Measurements from ENCODE around the gene PTEN.
"Not testable (repeated sequence)": the region's sequence is repeated elsewhere in the genome, so short reads cannot be mapped to it uniquely, and the experiment has no call there.

PTEN gene

GRCh38 chr10:87846023-87846422 lies 17.4 kb upstream of the PTEN start:
- DNase-seq: no peak

GRCh38 chr10:87846711-87847110 lies 16.7 kb upstream of the PTEN start:
- not testable (repeated sequence) for DNase-seq

DNA sequence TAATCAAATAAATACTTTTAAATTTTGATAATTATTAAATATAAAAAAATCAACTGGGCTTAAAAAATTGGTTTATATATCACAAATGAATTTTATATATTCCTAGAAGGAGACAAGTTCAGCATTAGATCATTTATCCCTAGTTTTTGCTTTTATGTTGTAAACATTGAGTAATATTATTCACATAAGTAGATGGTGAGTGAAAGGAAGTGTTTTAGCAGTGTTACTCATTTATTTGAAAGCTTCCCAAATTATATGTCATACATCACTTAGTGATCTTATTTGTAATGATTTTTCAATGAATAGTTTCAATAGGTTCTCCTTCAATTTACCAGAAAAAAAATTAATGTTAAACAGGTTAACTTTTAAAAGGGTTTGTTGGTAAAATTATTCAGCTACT lies 15.9 kb upstream of the PTEN start:
- no peak for DNase-seq

DNA sequence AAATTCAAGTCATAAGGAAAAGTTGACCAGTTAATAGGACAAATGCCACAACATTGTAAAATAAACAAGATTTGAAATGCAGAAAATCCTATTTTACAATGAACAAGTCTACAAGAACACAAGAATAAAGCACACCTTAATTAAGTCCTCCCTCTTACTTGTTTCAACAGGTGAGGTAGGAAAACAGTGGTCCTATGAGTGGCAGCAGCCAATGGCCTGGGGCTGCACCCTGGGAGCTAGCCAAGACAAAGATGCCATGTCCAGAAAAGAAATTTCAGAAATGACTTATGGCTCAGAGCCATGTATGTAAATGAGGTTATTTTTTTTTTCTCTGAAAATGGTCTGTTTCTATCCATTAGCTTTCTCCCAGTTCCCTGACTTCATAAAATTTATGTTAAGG lies 14.4 kb upstream of the PTEN start:
- DNase-seq: no peak

DNA sequence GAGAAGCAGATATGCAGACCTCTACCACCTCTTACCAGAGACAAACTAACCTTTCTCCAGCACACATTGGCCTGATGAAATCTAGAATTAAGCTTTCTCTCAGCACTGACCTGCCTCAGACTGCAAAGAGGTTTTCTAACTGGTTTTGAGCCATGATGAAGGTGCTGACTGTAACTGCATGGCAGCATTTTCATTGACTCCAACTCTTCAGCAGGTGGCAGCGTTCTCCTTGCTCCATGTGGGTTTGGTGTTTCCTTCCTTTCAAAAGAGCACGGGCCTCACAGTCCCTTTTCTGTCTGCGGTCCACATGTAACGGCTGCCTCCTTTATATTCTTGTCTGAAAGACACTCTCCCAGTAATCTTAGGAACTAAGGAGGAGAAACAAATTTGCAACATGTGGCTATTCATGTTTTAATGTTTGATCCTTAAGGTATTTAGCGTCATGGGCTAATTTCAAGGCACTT lies 12.7 kb upstream of the PTEN start:
- DNase-seq: peak in 3 of 5 experiments; percentile 19 to 77 (median 26)

- no peak for DNase-seq
Observed at GRCh38 chr10:87852089-87852488, 11.3 kb upstream of the PTEN start.

DNA sequence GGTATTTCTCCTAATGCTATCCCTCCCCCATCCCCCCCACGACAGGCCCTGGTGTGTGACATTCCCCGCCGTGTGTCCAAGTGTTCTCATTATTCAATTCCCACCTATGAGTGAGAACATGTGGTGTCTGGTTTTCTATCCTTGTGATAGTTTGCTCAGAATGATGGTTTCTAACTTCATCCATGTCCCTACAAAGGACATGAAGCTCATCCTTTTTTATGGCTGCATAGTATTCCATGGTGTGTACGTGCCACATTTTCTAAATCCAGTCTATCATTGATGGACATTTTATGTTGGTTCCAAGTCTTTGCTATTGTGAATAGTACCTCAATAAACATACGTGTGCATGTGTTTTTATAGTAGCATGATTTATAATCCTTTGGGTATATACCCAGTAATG lies 8.2 kb upstream of the PTEN start:
- not testable (repeated sequence) for DNase-seq

- peak in 1 of 5 experiments; percentile 17 for DNase-seq
Observed at GRCh38 chr10:87855665-87856064, 7.8 kb upstream of the PTEN start.

DNA sequence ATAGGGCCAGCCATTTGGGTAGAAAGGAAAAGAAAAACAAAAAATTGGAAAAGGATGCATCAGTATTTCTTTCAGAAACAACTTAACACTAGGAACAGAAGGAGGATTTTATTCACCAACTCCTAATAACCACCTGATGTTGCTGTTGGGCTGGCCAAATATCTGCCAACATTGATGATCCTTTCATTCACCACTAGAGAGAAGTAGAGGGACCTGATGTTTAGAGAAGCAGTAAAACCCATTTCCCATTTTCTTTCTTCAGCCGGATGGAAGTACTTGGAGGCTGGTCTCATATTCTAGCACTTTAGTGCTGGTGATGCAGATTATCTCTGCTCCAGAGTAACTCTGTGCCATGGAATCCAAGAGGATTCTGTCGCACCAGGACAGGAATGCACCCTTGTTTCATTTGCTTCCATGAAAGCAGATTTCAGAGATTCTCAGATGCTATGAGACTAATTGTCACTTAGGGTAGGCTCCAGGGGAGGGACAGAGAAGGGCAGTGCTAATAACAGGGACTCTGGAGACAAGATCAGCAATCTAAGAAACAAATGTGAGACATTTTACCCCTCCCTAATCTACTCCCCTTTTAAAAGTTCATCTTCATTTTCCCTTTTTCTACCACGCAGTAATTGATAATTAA lies 3.1 kb upstream of the PTEN start:
- DNase-seq: peak in 2 of 5 experiments; percentile 24 to 68

GRCh38 chr10:87860816-87861403 lies 2.5 kb upstream of the PTEN start:
- no peak for DNase-seq

DNA sequence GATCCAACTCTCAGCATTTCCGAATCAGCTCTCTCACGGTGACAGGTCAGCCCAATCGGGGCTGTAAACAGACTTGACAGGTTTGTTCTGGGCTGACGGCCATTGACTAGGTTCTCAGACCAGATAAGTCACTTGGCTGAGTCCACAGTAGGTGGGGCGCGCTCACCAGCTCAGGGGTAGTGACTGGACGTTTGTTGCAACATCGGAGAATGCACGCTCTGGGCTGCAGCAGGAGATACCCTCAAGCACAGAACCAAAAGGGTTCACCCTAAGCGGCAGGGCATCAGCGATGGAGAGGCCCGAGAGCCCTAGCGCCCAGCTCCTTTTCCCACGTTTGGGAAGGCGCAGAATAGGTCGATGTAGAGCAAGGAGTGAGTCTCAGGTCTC lies 1.9 kb upstream of the PTEN start:
- DNase-seq: no peak

- DNase-seq: peak; percentile 78 to 99 (median 90)
Observed at GRCh38 chr10:87861953-87862678, 1.3 kb upstream of the PTEN start.

DNA sequence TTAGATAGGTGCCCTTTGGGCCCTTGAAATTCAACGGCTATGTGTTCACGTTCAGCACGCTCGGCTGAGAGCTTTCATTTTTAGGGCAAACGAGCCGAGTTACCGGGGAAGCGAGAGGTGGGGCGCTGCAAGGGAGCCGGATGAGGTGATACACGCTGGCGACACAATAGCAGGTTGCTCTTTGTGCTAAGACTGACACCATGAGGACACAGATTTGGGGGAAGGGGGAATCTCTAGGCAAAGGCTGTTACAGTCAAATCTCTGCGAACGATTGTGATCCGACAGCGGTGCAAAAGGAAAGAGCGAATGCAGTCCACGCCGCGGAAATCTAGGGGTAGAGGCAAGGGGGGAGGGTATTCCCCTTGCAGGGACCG lies 759 bp upstream of the PTEN start:
- DNase-seq: peak in 3 of 5 experiments; percentile 41 to 90 (median 66)

DNA sequence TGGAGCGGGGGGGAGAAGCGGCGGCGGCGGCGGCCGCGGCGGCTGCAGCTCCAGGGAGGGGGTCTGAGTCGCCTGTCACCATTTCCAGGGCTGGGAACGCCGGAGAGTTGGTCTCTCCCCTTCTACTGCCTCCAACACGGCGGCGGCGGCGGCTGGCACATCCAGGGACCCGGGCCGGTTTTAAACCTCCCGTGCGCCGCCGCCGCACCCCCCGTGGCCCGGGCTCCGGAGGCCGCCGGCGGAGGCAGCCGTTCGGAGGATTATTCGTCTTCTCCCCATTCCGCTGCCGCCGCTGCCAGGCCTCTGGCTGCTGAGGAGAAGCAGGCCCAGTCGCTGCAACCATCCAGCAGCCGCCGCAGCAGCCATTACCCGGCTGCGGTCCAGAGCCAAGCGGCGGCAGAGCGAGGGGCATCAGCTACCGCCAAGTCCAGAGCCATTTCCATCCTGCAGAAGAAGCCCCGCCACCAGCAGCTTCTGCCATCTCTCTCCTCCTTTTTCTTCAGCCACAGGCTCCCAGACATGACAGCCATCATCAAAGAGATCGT lies 598 bp downstream of the PTEN start:
- DNase-seq: peak in 3 of 5 experiments; percentile 16 to 57 (median 23)

DNA sequence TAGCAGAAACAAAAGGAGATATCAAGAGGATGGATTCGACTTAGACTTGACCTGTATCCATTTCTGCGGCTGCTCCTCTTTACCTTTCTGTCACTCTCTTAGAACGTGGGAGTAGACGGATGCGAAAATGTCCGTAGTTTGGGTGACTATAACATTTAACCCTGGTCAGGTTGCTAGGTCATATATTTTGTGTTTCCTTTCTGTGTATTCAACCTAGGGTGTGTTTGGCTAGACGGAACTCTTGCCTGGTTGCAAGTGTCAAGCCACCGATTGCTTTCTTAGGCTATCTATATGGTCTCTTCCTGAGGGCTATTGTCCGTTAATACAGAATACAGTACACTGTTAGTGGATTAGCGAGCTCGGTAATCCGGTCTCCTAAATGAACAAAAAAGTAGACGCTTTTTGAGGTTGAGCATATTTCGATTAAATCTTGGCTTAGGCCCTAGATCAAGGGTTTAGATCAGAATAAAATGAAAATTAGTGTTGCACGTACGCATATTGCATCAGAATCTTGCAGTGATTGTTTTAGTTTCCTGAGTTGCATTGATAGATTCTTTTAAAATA lies 1.2 kb downstream of the PTEN start:
- DNase-seq: peak in 1 of 5 experiments; percentile 18

DNA sequence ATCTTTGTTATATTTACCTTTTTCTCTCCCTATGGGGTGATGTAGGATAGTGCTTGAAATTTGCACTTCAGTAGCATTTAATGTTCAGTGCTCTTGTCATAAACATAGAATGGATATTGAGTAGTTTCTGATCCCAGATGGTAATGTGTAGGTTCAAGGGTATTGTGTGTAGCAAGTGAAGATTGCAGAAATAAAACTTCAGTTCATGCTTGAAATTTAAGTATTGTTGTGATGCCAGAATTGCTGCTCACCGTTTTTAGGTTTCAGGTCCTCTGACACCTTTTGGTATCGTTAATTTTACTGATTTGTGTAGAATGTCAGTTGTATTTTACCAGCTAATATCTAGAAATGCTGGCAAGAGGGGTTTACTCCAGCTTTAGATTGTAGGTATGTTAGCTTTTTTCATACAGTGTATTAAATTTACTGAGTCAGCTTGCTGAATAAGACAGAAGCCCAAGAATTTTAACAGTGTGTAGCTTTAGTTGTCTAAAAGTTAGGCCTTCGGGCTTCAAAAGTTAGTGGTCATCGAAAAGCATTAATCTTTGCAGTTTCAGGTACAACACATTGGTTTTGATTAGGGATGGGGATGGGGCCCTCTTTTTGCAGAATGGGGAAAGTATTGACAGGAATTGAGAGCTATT lies 1.9 kb downstream of the PTEN start:
- DNase-seq: no peak

DNA sequence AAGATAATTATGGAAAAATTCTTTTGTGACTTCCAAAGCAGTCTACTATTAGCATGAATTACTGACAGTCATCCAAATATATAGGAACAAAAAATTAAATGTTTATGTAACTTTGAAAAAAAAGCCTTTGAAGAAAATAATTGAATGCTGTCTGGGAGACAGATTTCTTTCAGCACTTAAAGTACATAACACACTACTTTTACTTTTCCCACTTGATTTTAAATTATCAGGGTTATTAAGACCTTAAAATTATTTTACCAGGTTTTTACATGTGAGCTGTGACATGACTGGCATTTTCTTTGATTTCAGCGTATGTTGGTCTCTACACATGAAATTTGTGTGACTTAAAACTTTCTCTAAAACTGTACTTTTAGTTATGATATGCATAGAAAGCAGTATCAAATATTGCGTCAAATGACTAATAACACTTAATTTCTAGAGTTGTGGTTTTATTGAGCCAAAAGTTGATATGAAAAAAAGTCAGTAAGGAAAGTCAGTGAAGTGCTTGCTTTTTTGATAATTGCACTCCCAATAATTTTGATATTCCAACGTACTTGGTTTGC lies 3.1 kb downstream of the PTEN start:
- peak in 1 of 5 experiments; percentile 17 for DNase-seq

- DNase-seq: no peak
Observed at GRCh38 chr10:87867453-87867852, 4.0 kb downstream of the PTEN start.

DNA sequence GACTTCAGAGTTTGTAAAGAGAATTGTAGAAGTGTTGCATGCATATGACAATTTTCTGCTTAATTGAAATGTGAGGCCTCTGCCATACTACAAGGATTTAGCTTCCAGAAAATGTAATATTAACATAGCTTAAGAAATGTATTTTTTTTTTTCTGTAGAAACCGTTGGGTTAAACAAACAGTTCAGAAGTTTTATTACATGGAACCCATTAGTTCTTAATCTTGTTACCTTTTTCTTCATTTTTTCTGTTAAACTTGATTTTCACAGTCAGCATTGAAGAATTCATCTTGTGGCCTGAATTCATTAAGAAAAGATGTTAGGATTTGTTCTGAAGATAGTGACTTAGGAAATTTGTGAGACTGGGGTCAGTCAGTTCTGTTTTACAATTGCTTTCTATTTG lies 4.9 kb downstream of the PTEN start:
- no peak for DNase-seq

GRCh38 chr10:87869139-87869538 lies 5.7 kb downstream of the PTEN start:
- not testable (repeated sequence) for DNase-seq

DNA sequence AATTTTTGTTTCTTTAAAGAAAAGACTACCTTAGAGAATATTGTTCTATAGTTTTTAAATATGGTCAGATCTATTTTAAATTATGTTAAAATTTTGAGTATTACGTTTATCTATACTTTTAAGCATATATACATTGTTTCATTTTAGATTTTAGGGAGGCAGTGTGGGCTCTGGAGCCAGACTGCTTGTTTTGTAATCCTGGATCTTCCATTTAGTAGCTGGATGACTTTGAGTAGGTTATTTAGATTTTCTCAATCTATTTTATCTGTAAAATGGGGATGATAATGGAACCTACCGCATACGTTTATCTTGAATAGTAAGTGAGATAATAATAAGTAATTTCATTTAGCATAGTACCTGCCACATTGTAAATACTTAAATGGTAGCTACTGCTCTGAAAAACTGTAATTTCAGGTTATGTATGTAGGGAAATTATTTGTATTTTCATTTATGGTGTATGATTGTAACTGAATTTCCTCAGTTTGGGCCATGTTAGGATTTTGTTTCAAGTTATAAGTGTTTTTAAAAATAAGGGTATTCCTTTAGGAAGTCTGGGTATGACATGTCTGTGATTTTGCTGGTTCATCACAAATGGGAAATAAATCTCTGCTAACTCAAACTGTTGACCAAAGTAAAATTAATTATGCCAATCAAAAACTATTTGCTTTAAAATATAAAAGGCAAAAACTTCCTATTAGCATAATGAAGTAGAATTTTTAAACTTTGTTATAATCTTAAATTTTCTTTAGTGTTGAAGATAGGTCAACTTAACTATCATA lies 6.5 kb downstream of the PTEN start:
- DNase-seq: no peak

GRCh38 chr10:87872828-87873227 lies 9.4 kb downstream of the PTEN start:
- DNase-seq: no peak

Measured in T-helper 2 cell (primary cell).